Epidermal melanocyte (primary cell): ENCODE data around the gene PDXP.
"Not testable (repeated sequence)": the region's sequence is repeated elsewhere in the genome, so short reads cannot be mapped to it uniquely, and the experiment has no call there.

Source experiments
- DNase-seq: peaks from one replicate; pipeline ENCODE4 v3.0.0; 2011; ENCODE audit warnings: low spot score; ENCODE audit not compliant: insufficient read length

PDXP gene

DNA sequence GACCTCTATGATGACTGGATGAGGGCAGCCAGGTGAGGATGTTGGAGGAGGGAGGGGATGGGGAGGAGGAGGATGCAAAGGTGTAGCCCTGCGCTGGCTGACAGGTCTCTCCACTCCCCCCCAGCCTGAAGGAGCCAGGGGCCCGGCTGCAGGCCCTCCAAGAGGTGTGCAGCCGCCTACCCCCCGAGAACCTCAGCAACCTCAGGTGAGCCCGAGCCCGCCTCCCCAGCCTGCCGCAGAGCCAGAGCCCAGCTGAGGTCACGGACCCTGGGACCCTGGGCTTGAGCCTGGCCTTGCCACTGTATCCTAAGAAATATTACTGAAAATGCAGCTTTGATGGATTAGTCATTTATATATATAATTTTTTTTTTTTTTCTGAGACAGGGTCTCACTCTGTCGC is 11.2 kb upstream of the PDXP start:
- DNase-seq: no peak

DNA sequence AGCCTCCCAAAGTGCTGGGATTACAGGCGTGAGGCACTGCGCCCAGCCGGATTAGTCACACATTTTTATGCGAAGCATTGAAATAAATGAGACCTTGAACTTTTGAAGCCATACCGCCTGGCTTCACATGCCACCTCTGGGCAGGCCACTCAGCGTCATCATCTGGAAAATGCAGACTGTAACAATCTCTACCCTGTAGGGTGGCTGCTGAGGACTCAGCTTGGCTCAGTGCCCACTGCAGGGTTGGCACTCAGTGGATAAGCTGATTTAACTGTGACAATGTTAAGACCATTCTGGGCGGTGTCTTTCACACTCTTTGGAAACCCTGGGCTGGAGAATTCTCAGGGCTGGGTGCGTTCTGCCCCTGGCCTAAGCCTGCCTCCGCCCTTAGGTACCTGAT is 10.6 kb upstream of the PDXP start:
- no peak for DNase-seq

DNA sequence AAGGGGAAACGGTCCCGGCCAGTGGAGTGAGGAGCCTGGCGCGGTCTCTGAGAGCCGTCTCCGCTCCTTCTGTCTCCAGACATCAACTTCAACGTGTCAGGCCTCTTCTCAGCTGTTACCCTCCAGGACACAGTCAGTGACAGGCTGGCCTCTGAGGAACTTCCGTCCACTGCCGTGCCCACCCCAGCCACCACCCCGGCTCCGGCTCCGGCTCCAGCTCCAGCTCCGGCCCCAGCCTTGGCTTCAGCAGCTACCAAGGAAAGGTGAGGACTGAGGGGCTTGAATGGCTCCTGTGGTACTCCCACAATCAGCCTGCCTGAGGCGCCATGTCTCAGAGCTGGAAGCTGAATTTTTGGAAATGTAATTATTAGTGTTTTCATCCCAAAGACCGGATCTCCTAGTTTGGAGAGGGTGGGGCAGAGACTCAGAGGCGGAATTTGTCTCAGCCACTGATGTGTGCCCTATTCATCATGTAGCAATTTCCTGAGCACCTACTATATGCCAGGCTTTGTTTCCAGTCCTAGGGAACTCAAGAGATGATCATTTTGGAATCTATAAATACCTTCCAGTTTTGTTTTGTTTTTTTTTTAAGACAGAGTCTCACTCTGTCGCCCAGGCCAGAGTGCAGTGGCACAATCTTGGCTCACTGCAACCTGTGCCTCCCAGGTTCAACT is 7.9 kb upstream of the PDXP start:
- no peak for DNase-seq

DNA sequence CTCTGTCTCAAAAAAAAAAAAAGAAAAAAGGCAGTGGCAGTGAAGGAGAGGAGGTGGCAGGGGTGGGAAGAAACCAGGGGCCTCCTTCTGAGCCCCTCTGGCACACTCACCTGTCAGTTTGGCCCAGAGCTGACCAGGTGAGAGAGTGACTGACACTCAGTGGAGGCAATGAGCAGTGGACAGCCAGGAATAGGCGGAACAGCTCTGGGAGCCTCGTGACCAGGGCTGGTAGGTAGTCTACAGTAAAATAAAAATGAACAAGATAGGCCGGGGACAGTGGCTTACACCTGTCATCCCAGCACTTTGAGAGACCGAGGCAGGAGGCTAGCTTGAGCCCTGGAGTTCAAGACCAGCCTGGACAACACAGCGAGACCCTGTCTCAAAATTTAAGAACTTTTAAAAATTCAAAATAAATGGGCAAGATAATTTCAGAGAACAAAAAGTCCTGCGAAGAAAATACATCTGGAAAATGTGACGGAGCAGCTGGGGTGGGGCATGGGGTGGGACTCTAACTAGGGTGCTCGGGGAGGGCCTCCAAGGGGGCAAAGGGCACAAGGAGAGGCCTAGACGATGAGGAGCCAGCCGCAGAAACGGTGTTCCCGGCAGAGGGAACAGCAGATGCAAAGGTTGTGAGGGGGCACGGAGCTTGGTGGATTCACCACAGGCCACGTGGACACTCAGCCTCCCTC is 3.8 kb upstream of the PDXP start:
- DNase-seq: no peak

DNA sequence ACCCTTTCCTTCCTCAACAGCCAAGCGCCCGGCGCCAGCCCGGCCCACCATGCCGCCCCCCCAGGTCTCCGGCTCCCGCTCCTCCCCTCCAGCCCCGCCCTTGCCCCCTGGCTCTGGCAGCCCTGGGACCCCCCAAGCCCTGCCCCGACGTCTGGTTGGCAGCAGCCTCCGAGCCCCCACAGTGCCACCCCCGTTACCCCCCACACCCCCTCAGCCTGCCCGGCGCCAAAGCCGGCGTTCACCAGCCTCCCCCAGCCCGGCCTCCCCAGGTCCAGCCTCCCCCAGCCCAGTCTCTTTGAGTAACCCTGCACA is 3.3 kb upstream of the PDXP start:
- DNase-seq: no peak

DNA sequence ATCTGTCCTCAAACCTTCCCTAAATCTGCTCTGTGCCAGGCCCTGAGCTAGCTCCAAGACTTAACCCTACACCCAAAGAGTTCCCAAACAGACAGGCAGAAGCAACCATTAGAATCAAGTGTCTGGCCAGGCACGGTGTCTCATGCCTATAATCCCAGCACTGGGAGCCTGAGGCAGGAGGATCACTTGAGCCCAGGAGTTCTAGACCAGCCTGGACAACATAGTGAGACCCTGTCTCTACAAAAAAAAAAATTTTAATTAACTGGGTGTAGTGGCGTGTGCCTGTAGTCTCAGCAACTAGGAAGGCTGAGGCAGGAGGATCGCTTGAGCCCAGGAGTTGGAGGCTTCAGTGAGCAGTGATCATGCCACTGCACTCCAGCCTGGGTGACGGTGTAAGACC is 1.9 kb upstream of the PDXP start:
- not testable (repeated sequence) for DNase-seq

DNA sequence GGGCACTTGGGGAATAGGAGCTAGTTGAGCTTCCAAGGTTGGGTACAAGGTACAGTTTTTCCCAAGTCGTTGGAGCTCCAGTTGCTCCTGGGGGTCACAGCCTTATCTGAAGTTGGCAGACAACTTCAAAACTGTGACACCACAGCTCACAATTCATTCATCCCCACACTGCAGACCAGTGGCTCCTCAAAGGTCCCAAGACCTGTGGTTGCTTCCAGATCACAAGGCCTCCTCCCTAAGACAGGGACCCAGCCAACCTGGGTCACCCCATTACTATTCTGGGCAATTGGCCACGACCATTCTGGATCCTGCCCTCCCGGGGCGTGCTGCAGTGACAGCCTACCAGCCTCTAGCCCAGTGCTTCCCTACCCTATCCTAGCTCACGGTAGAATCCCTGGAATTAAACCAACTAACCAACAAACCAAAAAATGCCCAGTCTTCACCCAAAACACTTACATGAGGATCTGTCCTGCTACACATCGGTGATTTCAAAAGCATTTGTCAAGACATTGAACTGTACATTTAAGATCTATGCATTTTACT is 862 bp upstream of the PDXP start:
- DNase-seq: no peak

DNA sequence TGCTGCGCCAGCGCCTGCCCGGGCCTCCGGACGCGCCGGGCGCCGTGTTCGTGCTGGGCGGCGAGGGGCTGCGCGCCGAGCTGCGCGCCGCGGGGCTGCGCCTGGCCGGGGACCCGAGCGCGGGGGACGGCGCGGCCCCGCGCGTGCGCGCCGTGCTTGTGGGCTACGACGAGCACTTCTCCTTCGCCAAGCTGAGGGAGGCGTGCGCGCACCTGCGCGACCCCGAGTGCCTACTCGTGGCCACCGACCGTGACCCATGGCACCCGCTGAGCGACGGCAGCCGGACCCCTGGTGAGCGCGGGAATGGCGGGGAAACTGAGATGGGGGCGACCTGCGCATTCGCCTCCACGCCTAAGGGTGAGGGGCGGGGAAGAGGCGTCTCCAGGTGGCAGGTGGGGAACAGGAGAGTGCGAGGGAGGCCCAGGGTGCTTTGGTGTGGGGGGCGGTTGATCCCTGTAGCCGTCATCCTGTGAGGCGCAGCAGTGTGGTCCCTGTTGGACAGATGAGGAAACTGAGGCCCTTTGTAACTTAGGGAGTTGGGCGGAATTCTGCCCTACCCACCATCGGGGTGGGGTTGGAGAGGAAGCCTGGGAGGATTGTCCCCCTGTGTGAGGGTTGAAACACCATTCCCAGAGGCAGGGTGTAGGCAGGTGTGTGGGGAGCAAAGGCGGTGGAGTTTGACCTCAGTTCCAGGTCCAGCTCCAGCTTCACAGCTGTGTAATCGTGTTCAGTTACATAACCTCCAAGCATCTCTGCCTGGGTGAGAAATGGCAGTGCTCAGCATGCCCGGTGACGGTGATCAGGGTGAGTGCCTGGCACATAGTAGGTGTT is 758 bp downstream of the PDXP start:
- DNase-seq: no peak

DNA sequence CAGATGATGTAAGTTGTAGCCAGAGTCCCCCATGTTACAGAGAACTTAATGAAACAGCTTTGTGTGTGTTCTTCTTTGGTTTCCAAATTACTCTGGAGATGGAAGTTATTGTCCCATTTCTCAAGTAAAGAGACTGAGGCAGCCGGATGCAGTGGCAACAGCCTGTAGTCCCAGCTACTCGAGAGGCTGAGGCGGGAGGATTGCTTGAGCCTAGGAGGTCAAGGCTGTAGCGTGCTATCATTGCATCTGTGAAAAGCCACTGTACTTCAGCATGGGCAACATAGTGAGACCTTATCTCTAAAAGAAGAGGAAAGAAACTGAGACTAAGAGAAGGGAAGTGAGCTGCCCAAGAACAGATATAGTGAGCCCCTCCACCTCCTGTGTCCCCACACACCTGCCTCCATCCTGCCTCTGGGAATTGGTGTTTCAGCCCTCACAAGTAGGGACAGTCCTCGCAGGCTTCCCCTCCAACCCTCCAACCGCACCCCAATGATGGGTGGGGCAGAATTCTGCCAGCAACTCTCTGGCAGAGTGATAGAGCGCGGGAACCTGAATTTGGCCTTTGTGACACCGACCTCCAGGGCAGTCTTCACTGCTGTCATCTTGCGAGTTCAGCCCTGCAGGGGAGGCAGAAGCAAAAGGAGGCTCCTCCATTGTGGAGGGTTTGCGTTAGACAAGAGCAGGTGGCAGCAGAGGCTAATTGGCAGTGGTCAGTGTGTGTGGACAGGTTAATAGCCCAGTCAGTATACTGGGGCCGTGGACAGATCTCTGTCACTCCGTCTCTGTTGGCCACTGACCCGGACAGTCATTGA is 1.6 kb downstream of the PDXP start:
- no peak for DNase-seq

DNA sequence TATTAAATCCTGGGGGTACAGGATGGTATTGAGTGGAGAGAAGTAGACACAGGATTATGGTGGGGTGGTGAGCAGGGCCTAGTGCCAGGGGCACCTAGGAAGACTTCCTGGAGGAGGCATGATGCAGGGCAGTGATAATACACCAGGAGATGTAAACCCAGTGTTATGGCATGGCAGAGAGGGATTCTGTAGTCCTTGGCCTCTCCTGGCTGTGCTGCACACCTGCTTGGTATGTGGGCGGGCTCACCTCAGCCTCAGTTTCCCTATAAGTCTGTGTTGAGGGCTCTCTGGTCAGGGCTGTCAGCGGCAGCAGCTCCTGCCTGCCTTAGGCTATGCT is 2.2 kb downstream of the PDXP start:
- no peak for DNase-seq

DNA sequence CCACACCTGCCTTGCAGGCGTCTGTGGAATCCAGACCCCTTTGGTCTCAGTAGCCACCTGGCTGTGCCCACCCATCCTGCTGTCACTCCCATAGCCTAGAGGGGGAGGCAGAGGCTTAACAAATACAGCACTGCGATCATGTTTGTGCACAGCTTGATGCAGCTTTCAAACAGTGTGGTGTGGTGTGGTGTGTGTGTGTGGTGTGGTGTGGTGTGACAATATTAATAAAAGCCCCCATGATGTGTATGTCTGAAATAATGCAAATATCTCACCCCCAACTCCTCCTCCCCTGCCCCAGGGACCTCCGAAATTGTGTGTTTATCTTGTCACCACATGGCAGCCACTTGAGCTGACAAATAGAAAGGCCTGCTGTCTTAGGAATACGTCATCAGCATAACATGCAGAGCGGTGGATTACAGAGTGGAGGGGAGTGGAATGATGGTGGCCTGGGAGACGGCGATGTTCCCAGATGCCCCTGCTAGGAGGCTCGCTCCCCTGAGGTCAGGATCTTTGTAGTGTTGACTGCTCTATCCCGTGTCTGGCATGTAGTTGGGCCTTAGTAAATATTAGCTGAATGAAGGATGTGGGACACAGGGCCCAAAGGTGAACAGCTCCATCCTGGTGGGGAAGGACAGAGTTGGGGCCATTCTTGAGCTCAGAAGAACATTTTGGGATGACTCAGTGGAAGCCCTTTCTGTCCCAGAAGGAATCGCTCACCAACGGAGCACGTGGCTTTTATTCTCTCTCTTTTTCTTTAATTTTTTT is 2.8 kb downstream of the PDXP start:
- no peak for DNase-seq

DNA sequence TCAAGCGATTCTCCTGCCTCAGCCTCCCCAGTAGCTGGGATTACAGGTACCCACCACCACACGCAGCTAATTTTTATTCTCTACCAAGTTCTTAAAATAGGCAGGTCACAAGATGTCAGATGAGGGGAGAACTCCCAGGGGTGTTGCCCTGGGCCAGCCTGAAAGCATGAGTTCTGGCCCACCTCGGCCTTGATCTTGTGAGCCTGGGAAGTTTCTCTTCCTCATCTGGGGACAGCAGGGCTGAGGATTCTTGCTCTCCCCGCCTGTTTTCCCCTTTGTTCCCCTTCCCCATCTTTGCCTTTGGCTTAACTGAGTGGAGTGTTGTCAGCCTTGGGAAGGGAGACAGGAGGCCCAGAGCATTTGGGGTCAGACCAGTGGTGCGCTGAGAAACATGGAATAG is 3.5 kb downstream of the PDXP start:
- no peak for DNase-seq

DNA sequence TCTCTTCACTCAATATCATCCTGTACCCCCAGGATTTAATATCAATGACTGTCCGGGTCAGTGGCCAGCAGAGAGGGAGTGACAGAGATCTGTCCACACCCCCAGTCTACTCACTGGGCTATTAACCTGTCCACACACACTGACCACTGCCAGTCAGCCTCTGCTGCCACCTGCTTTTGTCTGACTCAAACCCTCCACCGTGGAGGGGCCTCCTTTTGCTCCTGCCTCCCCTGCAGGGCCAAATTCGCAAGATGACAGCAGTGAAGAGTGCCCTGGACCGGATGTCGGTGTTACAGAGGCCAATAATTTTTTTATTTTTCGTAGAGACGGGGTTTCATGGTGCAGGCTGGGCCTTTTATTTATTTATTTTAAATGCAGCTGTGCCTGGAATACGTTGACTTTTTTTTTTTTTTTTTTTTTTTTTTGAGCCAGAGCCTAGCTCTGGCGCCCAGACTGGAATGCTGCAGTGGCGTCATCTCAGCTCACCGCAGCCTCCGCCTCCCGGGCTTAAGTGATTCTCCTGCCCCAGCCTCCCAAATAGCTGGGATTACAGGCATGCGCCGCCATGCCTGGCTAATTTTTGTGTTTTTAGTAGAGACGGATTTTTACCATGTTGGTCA is 5.1 kb downstream of the PDXP start:
- DNase-seq: no peak

DNA sequence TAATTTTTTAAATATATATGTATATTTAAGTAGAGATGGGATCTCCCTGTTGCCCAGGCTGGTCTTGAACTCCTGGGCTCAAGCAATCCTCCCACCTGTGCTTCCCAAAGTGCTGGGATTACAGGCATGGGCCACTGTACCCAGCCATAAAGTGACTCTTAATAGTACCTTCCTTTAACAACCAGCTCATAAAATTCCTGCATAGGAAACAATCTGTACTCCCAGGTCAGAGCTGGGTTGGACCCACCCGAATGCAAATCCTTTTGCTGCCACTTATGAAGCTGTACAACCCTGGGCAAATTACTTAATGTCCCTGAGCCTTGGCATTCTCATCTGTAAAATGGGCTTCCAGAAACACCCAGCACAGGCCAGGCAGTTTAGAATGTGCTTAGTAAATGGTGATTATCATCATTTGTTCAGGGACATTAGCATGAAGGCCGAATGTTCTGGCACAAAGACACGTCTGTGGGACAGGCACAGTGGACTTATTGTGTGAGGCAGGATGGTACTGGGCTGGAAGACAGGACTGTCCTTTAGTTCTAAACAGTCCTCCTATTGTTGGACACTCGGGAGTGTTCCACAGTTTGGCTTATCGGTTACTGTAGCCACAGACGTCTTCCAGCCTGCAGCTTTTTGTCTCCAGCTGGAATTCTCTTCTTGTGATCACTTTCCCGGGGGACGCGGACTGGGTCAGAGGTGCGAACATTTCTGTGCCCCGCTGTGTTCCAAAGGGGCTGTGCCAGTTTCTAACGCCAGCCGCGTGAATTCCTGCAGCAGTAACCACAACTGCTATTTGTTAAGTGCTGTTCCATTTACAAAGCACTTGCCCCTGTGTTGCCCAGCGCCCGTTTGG is 6.0 kb downstream of the PDXP start:
- DNase-seq: peak; percentile 75

DNA sequence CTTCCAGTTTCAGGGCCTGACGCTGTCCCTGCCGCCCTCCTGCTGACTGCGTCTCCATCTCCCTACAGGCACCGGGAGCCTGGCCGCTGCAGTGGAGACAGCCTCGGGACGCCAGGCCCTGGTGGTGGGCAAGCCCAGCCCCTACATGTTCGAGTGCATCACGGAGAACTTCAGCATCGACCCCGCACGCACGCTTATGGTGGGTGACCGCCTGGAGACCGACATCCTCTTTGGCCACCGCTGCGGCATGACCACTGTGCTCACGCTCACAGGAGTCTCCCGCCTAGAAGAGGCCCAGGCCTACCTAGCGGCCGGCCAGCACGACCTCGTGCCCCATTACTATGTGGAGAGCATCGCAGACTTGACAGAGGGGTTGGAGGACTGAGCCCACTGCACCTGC is 7.0 kb downstream of the PDXP start:
- no peak for DNase-seq

DNA sequence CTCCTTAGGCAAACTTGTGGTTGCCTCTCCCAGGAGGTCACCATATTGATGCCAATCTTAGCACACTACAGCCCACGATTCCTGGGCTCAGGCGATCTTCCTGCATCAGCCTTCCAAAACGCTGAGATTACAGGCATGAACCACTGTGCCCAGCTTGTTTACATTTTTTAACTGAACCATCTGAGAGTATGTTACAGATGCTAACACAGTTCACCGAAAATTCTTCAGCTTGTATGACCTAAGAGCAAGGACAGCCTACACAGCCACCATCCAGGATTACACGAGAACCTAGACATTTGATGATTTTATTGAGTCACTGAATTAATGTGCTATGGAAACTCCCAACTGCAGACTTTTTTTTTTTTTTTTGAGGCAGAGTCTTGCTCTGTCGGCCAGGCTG is 11.1 kb downstream of the PDXP start:
- no peak for DNase-seq

DNA sequence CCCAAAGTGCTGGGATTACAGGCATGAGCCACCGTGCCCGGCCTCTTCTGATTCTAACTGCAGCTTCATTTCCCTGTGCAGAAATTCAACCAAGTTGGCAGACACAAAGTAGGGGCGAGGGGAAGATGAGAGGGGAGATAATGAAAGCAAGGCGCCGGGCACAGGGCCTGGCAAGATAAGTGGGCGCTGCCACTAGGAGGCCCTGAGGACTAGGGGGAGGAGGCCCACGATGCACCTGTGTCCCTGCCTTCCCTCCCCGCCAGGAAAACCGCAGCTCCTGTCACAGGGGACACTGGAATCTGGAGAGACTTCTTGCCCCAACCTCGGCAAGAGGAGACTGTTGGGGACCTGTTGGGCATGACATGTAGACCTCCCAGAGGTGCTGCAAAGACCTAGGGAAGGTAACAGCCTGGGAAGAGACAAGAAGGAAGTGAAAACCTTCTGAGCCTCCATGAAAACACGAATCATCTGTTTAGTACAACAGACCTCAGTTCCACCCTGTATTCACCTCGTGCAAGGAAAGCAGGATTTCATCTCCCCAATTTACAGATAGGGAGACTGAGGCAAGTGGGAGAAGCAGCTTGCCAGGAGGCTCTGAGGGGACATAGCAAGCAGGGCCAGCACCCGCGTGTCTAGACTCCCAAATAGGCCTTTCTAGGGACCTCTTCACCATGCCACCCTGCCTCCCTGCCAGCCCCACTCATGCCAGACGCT is 13.8 kb downstream of the PDXP start:
- DNase-seq: no peak

DNA sequence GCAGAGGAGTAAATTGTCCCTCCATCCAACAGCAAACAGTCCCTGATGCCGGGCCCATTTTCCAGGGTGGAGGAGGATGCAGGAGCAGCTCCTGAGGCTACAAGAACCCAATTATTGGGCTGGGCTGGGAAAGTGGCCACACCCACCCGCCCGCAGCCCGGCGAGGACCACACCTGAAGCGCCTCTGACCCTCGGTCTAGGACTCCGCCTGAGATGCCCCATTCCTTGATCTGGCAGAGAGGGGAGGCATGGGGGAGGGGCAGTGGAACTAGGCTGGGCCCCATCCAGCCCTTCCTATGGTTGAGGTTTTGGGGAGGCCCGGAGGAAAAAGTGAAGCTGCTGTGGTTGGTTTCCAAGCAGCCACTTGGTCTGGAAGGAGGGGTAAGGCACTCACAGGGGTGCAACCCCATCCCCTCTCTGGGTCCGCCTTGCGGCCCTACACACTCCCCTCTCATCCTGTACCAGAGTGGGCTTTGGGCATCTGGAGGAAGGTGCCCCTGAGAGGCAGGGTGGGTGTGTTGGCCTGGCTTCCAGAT is 14.5 kb downstream of the PDXP start:
- no peak for DNase-seq

DNA sequence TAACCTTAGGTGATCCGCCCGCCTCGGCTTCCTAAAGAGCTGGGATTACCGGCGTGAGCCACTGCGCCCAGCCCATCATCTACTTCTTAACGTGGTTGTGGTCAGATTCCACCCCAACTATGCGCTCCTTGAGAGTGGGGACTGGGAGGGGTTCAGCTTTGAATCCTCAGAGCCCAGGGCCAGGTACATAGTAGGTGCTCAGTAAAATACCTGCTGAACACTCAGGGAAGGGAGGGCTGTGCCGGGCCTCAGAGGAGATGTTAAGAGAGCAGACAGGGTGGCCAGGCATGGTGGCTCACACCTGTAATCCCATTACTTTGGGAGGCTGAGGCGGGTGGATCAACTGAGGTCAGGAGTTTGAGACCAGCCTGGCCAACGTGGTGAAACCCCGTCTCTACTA is 15.7 kb downstream of the PDXP start:
- no peak for DNase-seq
